Measurements from ENCODE around the gene HES6. TPM values are rescaled to one million over a fixed set of nuclear protein-coding genes. Genes with fewer than 3 reads are reported as not detected.

The HES6 gene
- total RNA-seq = 7.3 TPM
- long read RNA-seq, transcript HES6-201 (4 exons, 1,454 nt) = minor isoform, 8 of 20 reads
- long read RNA-seq, transcript HES6-203 (3 exons, 1,600 nt) = major isoform, 11 of 20 reads
- long read RNA-seq, partial matches to known transcripts = 1 of 20 reads
- long read RNA-seq, other reads (novel, unspliced or antisense) = 0 of 20 reads

DNA sequence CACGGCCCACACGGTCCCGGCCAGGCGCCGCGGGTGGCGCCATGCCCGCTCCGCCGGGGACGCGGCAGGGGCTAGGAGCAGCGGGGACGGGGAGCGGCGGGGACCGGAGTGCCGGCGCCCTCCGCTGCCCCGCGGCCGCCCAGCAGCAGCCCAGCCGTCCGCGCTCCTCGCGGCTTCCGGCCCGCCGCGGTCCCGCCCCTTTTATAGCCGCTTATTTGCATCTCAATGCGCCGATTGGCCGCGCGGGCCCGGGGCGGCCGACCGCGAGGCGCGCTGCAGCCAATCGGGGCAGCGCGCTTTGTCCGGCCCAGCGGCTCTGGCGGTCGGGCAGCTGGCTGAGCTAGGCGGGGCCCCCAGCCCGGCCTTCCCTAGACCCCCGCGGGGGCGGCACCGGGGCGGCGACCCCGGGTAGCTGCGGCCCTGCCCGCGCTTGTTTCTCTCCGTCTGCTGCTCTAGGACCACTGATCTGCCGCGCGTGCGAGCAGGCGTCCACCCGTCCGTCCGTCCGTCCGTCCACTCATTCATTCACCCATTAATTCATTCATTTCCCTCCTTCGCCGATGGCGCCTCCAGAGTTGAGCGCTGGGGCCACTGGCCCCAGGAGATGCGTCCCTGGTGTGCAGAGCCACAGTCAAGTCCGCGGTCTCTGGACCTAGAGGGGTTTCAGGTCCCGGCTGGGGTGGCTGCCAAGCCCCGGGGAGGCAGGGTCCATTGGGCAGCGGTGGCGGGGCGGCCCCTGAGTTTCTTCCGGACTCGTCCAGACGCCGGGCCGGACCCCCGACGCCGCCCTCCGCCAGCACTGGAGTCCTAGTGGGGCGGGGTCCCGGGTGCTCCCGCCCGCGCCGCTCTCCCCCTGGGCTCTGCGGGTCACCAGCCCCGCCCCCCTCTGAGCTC lies at the start of gene HES6:
HES6 (minus strand) TSS at position 176 of the 894 bp plus-strand sequence; CDS start at position 43, 133 bp downstream.
- Histone ChIP-seq H3K36me3 (peaks cover 3% of the 10 kb centered on the region), H3K27me3 (peaks cover 8% of the 10 kb centered on the region), H3K4me3 (peak within 1 kb of the TSS; percentile 61), H3K27ac (no peak within 1 kb of the TSS), H3K9me3 (no peaks in the 10 kb centered on the region), H3K4me1 (peaks cover 5% of the 10 kb centered on the region)
- intact Hi-C loops (cut with DNase I) = no loop called here
- peak; percentile 94 for ATAC-seq
- DNase-seq = peak; percentile 95
- TF ChIP-seq, protein P1, sequence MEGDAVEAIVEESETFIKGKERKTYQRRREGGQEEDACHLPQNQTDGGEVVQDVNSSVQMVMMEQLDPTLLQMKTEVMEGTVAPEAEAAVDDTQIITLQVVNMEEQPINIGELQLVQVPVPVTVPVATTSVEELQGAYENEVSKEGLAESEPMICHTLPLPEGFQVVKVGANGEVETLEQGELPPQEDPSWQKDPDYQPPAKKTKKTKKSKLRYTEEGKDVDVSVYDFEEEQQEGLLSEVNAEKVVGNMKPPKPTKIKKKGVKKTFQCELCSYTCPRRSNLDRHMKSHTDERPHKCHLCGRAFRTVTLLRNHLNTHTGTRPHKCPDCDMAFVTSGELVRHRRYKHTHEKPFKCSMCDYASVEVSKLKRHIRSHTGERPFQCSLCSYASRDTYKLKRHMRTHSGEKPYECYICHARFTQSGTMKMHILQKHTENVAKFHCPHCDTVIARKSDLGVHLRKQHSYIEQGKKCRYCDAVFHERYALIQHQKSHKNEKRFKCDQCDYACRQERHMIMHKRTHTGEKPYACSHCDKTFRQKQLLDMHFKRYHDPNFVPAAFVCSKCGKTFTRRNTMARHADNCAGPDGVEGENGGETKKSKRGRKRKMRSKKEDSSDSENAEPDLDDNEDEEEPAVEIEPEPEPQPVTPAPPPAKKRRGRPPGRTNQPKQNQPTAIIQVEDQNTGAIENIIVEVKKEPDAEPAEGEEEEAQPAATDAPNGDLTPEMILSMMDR (IDR thresholded peaks at IDR 0.05) = no peak

GRCh38 chr2:238289574-238289973 lies 49.7 kb upstream of the HES6 start:
- H3K27me3 ChIP-seq = no peaks in the 10 kb centered on the region
- intact Hi-C loops (cut with DNase I) = no loop called here
- H3K4me3 ChIP-seq = peak overlapping the region; percentile 83
- peak overlapping the region; percentile 97 for H3K27ac ChIP-seq
- no peak for ATAC-seq
- no peaks in the 10 kb centered on the region for H3K36me3 ChIP-seq
- DNase-seq = no peak
- H3K9me3 ChIP-seq = no peaks in the 10 kb centered on the region
- TF ChIP-seq, protein P1 (IDR thresholded peaks at IDR 0.05) = no peak
- peaks cover 47% of the 10 kb centered on the region for H3K4me1 ChIP-seq

GRCh38 chr2:238288650-238289573 lies 49.1 kb upstream of the HES6 start:
- peak; percentile 99 for DNase-seq
- Histone ChIP-seq H3K27me3 (no peaks in the 10 kb centered on the region), H3K4me1 (peaks cover 48% of the 10 kb centered on the region), H3K36me3 (no peaks in the 10 kb centered on the region), H3K4me3 (peak overlapping the region; percentile 83), H3K27ac (peak overlapping the region; percentile 97), H3K9me3 (no peaks in the 10 kb centered on the region)
- intact Hi-C loops (cut with DNase I) = no loop called here
- ATAC-seq = peak; percentile 93
- TF ChIP-seq, protein P1 (IDR thresholded peaks at IDR 0.05) = peak; percentile 39

GRCh38 chr2:238287737-238288649 lies 48.2 kb upstream of the HES6 start, which contains the start of gene PER2:
TSS of gene PER2 (minus strand) at chr2:238288610. CDS start at chr2:238277936, 10,674 bp downstream.
- H3K27ac ChIP-seq = peak within 1 kb of the TSS; percentile 97
- H3K27me3 ChIP-seq = no peaks in the 10 kb centered on the region
- H3K4me1 ChIP-seq = peaks cover 48% of the 10 kb centered on the region
- H3K9me3 ChIP-seq = no peaks in the 10 kb centered on the region
- TF ChIP-seq, protein P1 (IDR thresholded peaks at IDR 0.05) = peak; percentile 19
- intact Hi-C loops (cut with DNase I) = no loop called here
- ATAC-seq (peak; percentile 39), DNase-seq (peak; percentile 85)
- peak within 1 kb of the TSS; percentile 83 for H3K4me3 ChIP-seq
- no peaks in the 10 kb centered on the region for H3K36me3 ChIP-seq

All from upper lobe of right lung (tissue), 1 donor.